ENCODE results near the gene OSBPL8. TPM values are rescaled to one million over a fixed set of nuclear protein-coding genes. Genes with fewer than 3 reads are reported as not detected.

The OSBPL8 gene
- total and polyA plus RNA-seq, 7 donors = 7.6 to 64.3 (median 44.8) TPM

GRCh38 chr12:76422154-76422542 is 137.4 kb downstream of the OSBPL8 start:
- H3K27ac ChIP-seq = peak overlapping the region in 1 of 4 donors; percentile 14
- peaks cover 0 to 12% (median 8%) of the 10 kb centered on the region in 4 donors for H3K9me3 ChIP-seq
- H3K4me3 ChIP-seq = peak overlapping the region in 2 of 4 donors; percentile 13 to 17
- intact Hi-C loops (cut with DNase I) = loop anchor here (5.0 kb wide), 1 partner anchor 35 kb away; no protein-coding TSS in a partner anchor
- WGBS, 2 donors = 71 to 80% methylated on average over 2 of the region's 2 CpGs
- H3K36me3 ChIP-seq = no peaks in the 10 kb centered on the region
- no peak for DNase-seq
- peaks cover 0 to 18% (median 11%) of the 10 kb centered on the region in 4 donors for H3K4me1 ChIP-seq
- TF ChIP-seq POLR2AphosphoS5 (IDR thresholded peaks at IDR 0.05) (no peak), CTCF (IDR thresholded peaks at IDR 0.05) (no peak), EP300 (IDR thresholded peaks at IDR 0.05) (no peak), POLR2A (IDR thresholded peaks at IDR 0.05) (no peak)
- H3K27me3 ChIP-seq = no peaks in the 10 kb centered on the region

- peaks cover 0 to 12% (median 8%) of the 10 kb centered on the region in 4 donors for H3K9me3 ChIP-seq
- peaks cover 0 to 18% (median 11%) of the 10 kb centered on the region in 4 donors for H3K4me1 ChIP-seq
- H3K4me3 ChIP-seq = no peak overlapping the region
- TF ChIP-seq POLR2A (IDR thresholded peaks at IDR 0.05) (no peak), POLR2AphosphoS5 (IDR thresholded peaks at IDR 0.05) (no peak), EP300 (IDR thresholded peaks at IDR 0.05) (no peak), CTCF (IDR thresholded peaks at IDR 0.05) (no peak)
- intact Hi-C loops (cut with DNase I) = loop anchor here (5.0 kb wide), 1 partner anchor 36 kb away; no protein-coding TSS in a partner anchor
- no peak for DNase-seq
- H3K27ac ChIP-seq = no peak overlapping the region
- H3K36me3 ChIP-seq = no peaks in the 10 kb centered on the region
- WGBS, 2 donors = 87 to 90% methylated on average over 2 of the region's 2 CpGs
- H3K27me3 ChIP-seq = no peaks in the 10 kb centered on the region
Measured at GRCh38 chr12:76421046-76421445, 138.5 kb downstream of the OSBPL8 start.

GRCh38 chr12:76420222-76420621 is 139.3 kb downstream of the OSBPL8 start:
- Histone ChIP-seq H3K4me3 (no peak overlapping the region), H3K27ac (no peak overlapping the region), H3K4me1 (peaks cover 0 to 18% (median 11%) of the 10 kb centered on the region in 4 donors), H3K9me3 (peaks cover 0 to 5% (median 2%) of the 10 kb centered on the region in 4 donors), H3K27me3 (no peaks in the 10 kb centered on the region), H3K36me3 (no peaks in the 10 kb centered on the region)
- WGBS, 2 donors = 89 to 94% methylated on average over 2 of the region's 2 CpGs
- intact Hi-C loops (cut with DNase I) = loop anchor here (5.0 kb wide), 1 partner anchor 37 kb away; no protein-coding TSS in a partner anchor
- no peak for TF ChIP-seq POLR2AphosphoS5 (IDR thresholded peaks at IDR 0.05)
- no peak for DNase-seq

- Histone ChIP-seq H3K27me3 (no peaks in the 10 kb centered on the region), H3K4me1 (peaks cover 0 to 6% (median under 1%) of the 10 kb centered on the region in 4 donors), H3K4me3 (no peak overlapping the region), H3K36me3 (no peaks in the 10 kb centered on the region), H3K27ac (no peak overlapping the region), H3K9me3 (no peaks in the 10 kb centered on the region)
- intact Hi-C loops (cut with DNase I) = no loop called here
- no peak for TF ChIP-seq POLR2AphosphoS5 (IDR thresholded peaks at IDR 0.05)
- no peak for TF ChIP-seq POLR2A (IDR thresholded peaks at IDR 0.05)
- no peak for TF ChIP-seq EP300 (IDR thresholded peaks at IDR 0.05)
- TF ChIP-seq CTCF (IDR thresholded peaks at IDR 0.05) = no peak
- no peak for DNase-seq
Measured at GRCh38 chr12:76417116-76417515, 142.5 kb downstream of the OSBPL8 start.

GRCh38 chr12:76413121-76413520 is 146.4 kb downstream of the OSBPL8 start:
- Histone ChIP-seq H3K4me3 (no peak overlapping the region), H3K9me3 (no peaks in the 10 kb centered on the region), H3K27ac (no peak overlapping the region), H3K36me3 (no peaks in the 10 kb centered on the region), H3K27me3 (no peaks in the 10 kb centered on the region), H3K4me1 (no peaks in the 10 kb centered on the region)
- no peak for DNase-seq
- intact Hi-C loops (cut with DNase I) = no loop called here
- TF ChIP-seq POLR2AphosphoS5 (IDR thresholded peaks at IDR 0.05) = no peak
- TF ChIP-seq CTCF (IDR thresholded peaks at IDR 0.05) = no peak
- no peak for TF ChIP-seq POLR2A (IDR thresholded peaks at IDR 0.05)
- TF ChIP-seq EP300 (IDR thresholded peaks at IDR 0.05) = no peak
- 89 to 90% methylated on average over 4 of the region's 4 CpGs for WGBS, 2 donors

All from sigmoid colon (tissue), 7 donors.